GM12892 (cell line): ENCODE results near the gene NINJ2.

ENCODE experiments used
- POLR2A ChIP-seq: IDR thresholded peaks from 2 replicates; pipeline ENCODE4 v1.6.1; 2011; ENCODE audit warnings: low read depth, low read length, control low read depth
- TAF1 ChIP-seq: IDR thresholded peaks from 2 replicates; pipeline ENCODE4 v1.6.1; 2011; ENCODE audit warnings: low read depth, mild to moderate bottlenecking, control low read depth, low read length, borderline replicate concordance

GRCh38 chr12:608921-609320 is 54.3 kb downstream of the NINJ2 start:
- TF ChIP-seq POLR2A (no peak), TAF1 (no peak)
